Body of pancreas (tissue), 4 donors: Measurements from ENCODE around the gene JMJD4. TPM values are rescaled to one million over a fixed set of nuclear protein-coding genes. Genes with fewer than 3 reads are reported as not detected.

Experiments
- ATAC-seq: fragments of 150-250 bp; one replicate; pipeline ENCODE4 v1.9.1; 2016
- DNase-seq, 4 donors: peaks; one replicate each; pipeline ENCODE4 v3.0.0-alpha.2; 2019
- H3K27ac ChIP-seq, 4 donors: fragments of 200-600 bp; sonication (generic); 1 replicate in 3 of 4; 2 replicates in 1 of 4; pipeline versions ENCODE4 v1.5.1 to v1.6.1; 2016 to 2019; ENCODE audit warnings: mild to moderate bottlenecking in 1 of 4, mixed read lengths in 1 of 4, moderate library complexity in 1 of 4
- H3K27me3 ChIP-seq, 2 donors: fragments of 200-600 bp; sonication (generic); one replicate each; pipeline ENCODE4 v1.6.0; 2016; ENCODE audit warnings: mild to moderate bottlenecking in 1 of 2
- H3K36me3 ChIP-seq, 2 donors: fragments of 200-600 bp; sonication (generic); replicated peaks in 1 of 2; 2 replicates each; pipeline ENCODE4 v1.5.1; 2016; ENCODE audit warnings: low read depth in 2 of 2; ENCODE audit not compliant: insufficient read depth in 1 of 2
- H3K4me1 ChIP-seq: fragments of 200-600 bp; sonication (generic); one replicate; pipeline ENCODE4 v1.6.0; 2016
- H3K4me3 ChIP-seq, 2 donors: fragments of 200-600 bp; sonication (generic); 1 replicate in 1 of 2; 2 replicates in 1 of 2; pipeline ENCODE4 v1.5.1; 2016 to 2019
- H3K9me3 ChIP-seq, 3 donors: fragments of 200-600 bp; sonication (generic); 1 replicate in 2 of 3; 2 replicates in 1 of 3; pipeline ENCODE4 v1.5.1; 2016
- CTCF ChIP-seq, 7 experiments: fragments of 450-650 bp in 4 of 7; fragments of 200-600 bp in 3 of 7; sonication (generic) in 3 of 7; IDR thresholded peaks; one replicate each; pipeline ENCODE4 v1.5.1; 2016 to 2019; ENCODE audit warnings: antibody characterized with exemption in 7 of 7
- POLR2A ChIP-seq, 3 donors: fragments of 450-650 bp; IDR thresholded peaks; one replicate each; pipeline ENCODE4 v1.6.1; 2016; ENCODE audit warnings: antibody characterized with exemption in 3 of 3, mild to moderate bottlenecking in 2 of 3
- WGBS, 2 donors: methylation state at CpG; one replicate each; pipeline ENCODE4 v1.1.5; 2017; 5-methylcytosine and 5-hydroxymethylcytosine counted together
- intact Hi-C: fragments of 100-400 bp; cut with DNase I; formaldehyde crosslinking; loops from one replicate; pipeline ENCODE4 v1.15.1; 2023
- total RNA-seq, 2 donors: library from RNA; depleted of rRNA; stranded (reverse); fragments of >200 nt; gene quantifications; one replicate each; pipeline ENCODE4 v1.1.0, GENCODE V29; 2016

Gene JMJD4
- total RNA-seq, 2 donors from 2014 or later: 13.2 to 15.3 TPM

- Histone ChIP-seq H3K4me1 (peaks cover 7% of the 10 kb centered on the region), H3K27me3 (no peaks in the 10 kb centered on the region), H3K27ac (no peak overlapping the region), H3K4me3 (no peak overlapping the region), H3K9me3 (no peaks in the 10 kb centered on the region), H3K36me3 (peaks cover 0 to 14% of the 10 kb centered on the region in 2 donors)
- intact Hi-C loops: no loop called here
- DNase-seq (no peak), ATAC-seq (no peak)
- TF ChIP-seq POLR2A (IDR thresholded peaks at IDR 0.05) (no peak), CTCF (IDR thresholded peaks at IDR 0.05) (no peak)
- 90 to 92% methylated on average over 10 to 20 of the region's 20 CpGs for WGBS, 2 donors
These were observed 34.2 kb upstream of the JMJD4 start for GRCh38 chr1:227769047-227769935.

GRCh38 chr1:227768640-227769039 is 33.5 kb upstream of the JMJD4 start:
- no peak for ATAC-seq
- DNase-seq: no peak
- Histone ChIP-seq H3K36me3 (peaks cover 0 to 14% of the 10 kb centered on the region in 2 donors), H3K4me1 (peaks cover 7% of the 10 kb centered on the region), H3K4me3 (no peak overlapping the region), H3K27ac (no peak overlapping the region), H3K27me3 (no peaks in the 10 kb centered on the region), H3K9me3 (no peaks in the 10 kb centered on the region)
- TF ChIP-seq POLR2A (IDR thresholded peaks at IDR 0.05) (no peak), CTCF (IDR thresholded peaks at IDR 0.05) (no peak)
- WGBS, 2 donors: 90 to 92% methylated on average over 6 of the region's 6 CpGs
- intact Hi-C loops: no loop called here

GRCh38 chr1:227768125-227768439 is 33.0 kb upstream of the JMJD4 start:
- no peak for TF ChIP-seq POLR2A (IDR thresholded peaks at IDR 0.05)
- no peak for TF ChIP-seq CTCF (IDR thresholded peaks at IDR 0.05)
- no peak for ATAC-seq

GRCh38 chr1:227767401-227768124 is 32.5 kb upstream of the JMJD4 start:
- Histone ChIP-seq H3K27me3 (no peaks in the 10 kb centered on the region), H3K4me3 (no peak overlapping the region), H3K27ac (no peak overlapping the region), H3K36me3 (peaks cover 0 to 14% of the 10 kb centered on the region in 2 donors), H3K4me1 (peaks cover 13% of the 10 kb centered on the region), H3K9me3 (no peaks in the 10 kb centered on the region)
- 89 to 90% methylated on average over 6 of the region's 6 CpGs for WGBS, 2 donors
- no peak for DNase-seq
- ATAC-seq: no peak
- intact Hi-C loops: no loop called here
- TF ChIP-seq POLR2A (IDR thresholded peaks at IDR 0.05): no peak
- TF ChIP-seq CTCF (IDR thresholded peaks at IDR 0.05): no peak

More at GRCh38 chr1:227768125-227768439, 33.0 kb upstream of the JMJD4 start:
- Histone ChIP-seq H3K36me3 (peaks cover 0 to 14% of the 10 kb centered on the region in 2 donors), H3K27ac (no peak overlapping the region), H3K9me3 (no peaks in the 10 kb centered on the region), H3K4me1 (peaks cover 8% of the 10 kb centered on the region), H3K4me3 (no peak overlapping the region), H3K27me3 (no peaks in the 10 kb centered on the region)
- WGBS, 2 donors: 87 to 93% methylated on average over 5 to 7 of the region's 7 CpGs
- no peak for DNase-seq
- intact Hi-C loops: no loop called here
